Measurements from ENCODE around the gene ROCK2. TPM values are rescaled to one million over a fixed set of nuclear protein-coding genes. Genes with fewer than 3 reads are reported as not detected.
A peak's percentile ranks its signal among the peaks of the same experiment; 100 is the strongest.

Gene ROCK2
- total and polyA plus RNA-seq, 2 of the 13 experiments (the other 11 are each of a cell fraction or from before 2014, with no cell fraction given) = 38.1 to 119 TPM

DNA sequence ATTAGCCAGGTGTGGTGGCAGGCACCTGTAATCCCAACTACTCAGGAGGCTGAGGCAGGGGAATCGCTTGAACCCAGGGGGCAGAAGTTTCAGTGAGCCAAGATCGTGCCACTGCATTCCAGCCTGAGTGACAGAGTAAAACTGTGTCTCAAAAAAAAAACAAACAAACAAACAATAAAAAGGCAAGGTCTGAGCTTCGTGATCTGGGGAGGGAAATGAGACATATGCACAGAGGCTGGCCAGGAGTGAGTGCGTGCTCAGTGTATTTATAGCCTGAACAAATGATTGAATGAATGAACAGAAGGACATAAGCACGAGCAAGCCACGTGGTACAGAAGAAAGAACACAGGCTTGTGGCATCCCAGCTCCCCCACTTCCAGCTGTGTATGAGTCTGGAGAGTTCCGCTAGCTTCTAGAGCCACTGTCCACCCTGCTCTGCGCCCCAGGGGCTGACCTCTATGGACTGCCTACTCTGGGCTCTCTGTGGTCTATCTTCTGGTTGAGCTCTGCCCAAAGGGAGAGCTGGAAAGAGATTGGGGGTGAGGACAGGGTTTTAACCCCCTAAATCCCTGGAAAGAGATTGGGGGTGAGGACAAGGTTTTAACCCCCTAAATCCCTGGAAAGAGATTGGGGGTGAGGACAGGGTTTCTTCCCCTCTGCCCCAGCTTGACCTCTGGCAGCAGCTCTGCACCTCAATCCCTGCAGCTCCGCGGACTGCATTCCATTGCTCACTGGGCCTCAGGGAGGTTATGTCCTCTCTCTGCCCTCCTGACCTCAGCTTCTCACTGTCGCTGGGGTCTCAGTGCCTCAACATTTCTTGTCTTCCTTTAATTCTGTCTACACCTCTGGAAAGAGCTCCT is 11.0 kb upstream of the ROCK2 start (continued):
- TF ChIP-seq POGK (CRISPR knock-in tag; conservative IDR thresholded peaks at IDR 0.05) (peak; percentile 57), RXRA (CRISPR knock-in tag; IDR thresholded peaks at IDR 0.05) (peak; percentile 96), ZNF792 (CRISPR knock-in tag; IDR thresholded peaks at IDR 0.05) (no peak), ZNF747 (CRISPR knock-in tag; IDR thresholded peaks at IDR 0.05; ENCODE audit: borderline replicate concordance) (no peak), NONO (IDR thresholded peaks at IDR 0.05) (no peak), NONO (CRISPR knock-in tag; conservative IDR thresholded peaks at IDR 0.05) (peak; percentile 73), MTA3 (CRISPR knock-in tag; IDR thresholded peaks at IDR 0.05) (no peak), LBX2 (CRISPR knock-in tag; IDR thresholded peaks at IDR 0.05; ENCODE audit: borderline replicate concordance) (no peak), RFX3 (CRISPR knock-in tag; IDR thresholded peaks at IDR 0.05) (no peak), ZNF83 (CRISPR knock-in tag; IDR thresholded peaks at IDR 0.05; ENCODE audit: borderline replicate concordance) (no peak), NR2F6 (IDR thresholded peaks at IDR 0.05) (peak; percentile 97), NR2F6 (CRISPR knock-in tag; IDR thresholded peaks at IDR 0.05) (peak; percentile 95), YY1 (IDR thresholded peaks at IDR 0.05; ENCODE audit: insufficient read depth, insufficient replicate concordance, low read depth, low read length) (no peak), ZNF570 (CRISPR knock-in tag; IDR thresholded peaks at IDR 0.05; ENCODE audit: borderline replicate concordance) (no peak; the same call in 1 of the 2 replicates), NFE2L1 (CRISPR knock-in tag; IDR thresholded peaks at IDR 0.05; ENCODE audit: borderline replicate concordance) (no peak), ZZZ3 (CRISPR knock-in tag; IDR thresholded peaks at IDR 0.05; ENCODE audit: borderline replicate concordance) (no peak), SALL2 (CRISPR knock-in tag; IDR thresholded peaks at IDR 0.05) (no peak), IRF2 (CRISPR knock-in tag; IDR thresholded peaks at IDR 0.05) (no peak; the same call in 1 of the 2 replicates), ZEB1 (IDR thresholded peaks at IDR 0.05; ENCODE audit: insufficient replicate concordance, low read depth) (no peak)
- TF ChIP-seq, protein P1, sequence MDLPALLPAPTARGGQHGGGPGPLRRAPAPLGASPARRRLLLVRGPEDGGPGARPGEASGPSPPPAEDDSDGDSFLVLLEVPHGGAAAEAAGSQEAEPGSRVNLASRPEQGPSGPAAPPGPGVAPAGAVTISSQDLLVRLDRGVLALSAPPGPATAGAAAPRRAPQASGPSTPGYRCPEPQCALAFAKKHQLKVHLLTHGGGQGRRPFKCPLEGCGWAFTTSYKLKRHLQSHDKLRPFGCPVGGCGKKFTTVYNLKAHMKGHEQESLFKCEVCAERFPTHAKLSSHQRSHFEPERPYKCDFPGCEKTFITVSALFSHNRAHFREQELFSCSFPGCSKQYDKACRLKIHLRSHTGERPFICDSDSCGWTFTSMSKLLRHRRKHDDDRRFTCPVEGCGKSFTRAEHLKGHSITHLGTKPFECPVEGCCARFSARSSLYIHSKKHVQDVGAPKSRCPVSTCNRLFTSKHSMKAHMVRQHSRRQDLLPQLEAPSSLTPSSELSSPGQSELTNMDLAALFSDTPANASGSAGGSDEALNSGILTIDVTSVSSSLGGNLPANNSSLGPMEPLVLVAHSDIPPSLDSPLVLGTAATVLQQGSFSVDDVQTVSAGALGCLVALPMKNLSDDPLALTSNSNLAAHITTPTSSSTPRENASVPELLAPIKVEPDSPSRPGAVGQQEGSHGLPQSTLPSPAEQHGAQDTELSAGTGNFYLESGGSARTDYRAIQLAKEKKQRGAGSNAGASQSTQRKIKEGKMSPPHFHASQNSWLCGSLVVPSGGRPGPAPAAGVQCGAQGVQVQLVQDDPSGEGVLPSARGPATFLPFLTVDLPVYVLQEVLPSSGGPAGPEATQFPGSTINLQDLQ (CRISPR knock-in tag; IDR thresholded peaks at IDR 0.05) = no peak
- TF ChIP-seq, protein P2, sequence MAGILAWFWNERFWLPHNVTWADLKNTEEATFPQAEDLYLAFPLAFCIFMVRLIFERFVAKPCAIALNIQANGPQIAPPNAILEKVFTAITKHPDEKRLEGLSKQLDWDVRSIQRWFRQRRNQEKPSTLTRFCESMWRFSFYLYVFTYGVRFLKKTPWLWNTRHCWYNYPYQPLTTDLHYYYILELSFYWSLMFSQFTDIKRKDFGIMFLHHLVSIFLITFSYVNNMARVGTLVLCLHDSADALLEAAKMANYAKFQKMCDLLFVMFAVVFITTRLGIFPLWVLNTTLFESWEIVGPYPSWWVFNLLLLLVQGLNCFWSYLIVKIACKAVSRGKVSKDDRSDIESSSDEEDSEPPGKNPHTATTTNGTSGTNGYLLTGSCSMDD (CRISPR knock-in tag; IDR thresholded peaks at IDR 0.05) = no peak
- TF ChIP-seq, protein P3, sequence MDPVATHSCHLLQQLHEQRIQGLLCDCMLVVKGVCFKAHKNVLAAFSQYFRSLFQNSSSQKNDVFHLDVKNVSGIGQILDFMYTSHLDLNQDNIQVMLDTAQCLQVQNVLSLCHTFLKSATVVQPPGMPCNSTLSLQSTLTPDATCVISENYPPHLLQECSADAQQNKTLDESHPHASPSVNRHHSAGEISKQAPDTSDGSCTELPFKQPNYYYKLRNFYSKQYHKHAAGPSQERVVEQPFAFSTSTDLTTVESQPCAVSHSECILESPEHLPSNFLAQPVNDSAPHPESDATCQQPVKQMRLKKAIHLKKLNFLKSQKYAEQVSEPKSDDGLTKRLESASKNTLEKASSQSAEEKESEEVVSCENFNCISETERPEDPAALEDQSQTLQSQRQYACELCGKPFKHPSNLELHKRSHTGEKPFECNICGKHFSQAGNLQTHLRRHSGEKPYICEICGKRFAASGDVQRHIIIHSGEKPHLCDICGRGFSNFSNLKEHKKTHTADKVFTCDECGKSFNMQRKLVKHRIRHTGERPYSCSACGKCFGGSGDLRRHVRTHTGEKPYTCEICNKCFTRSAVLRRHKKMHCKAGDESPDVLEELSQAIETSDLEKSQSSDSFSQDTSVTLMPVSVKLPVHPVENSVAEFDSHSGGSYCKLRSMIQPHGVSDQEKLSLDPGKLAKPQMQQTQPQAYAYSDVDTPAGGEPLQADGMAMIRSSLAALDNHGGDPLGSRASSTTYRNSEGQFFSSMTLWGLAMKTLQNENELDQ (CRISPR knock-in tag; IDR thresholded peaks at IDR 0.05; ENCODE audit: borderline replicate concordance) = no peak

Data from HepG2 (cell line).